Neuron (in vitro differentiated cells): ENCODE results near the gene SLC27A2.
A peak's percentile ranks its signal among the peaks of the same experiment; 100 is the strongest.

Experiments
- H2AFZ ChIP-seq: one replicate; pipeline ENCODE4 v1.6.1; 2013; ENCODE audit warnings: low read depth, mild to moderate bottlenecking, inconsistent platforms, low read length, moderate library complexity
- H3K27me3 ChIP-seq: one replicate; pipeline ENCODE4 v1.6.1; 2013; ENCODE audit warnings: low read length; ENCODE audit not compliant: insufficient read depth
- H3K36me3 ChIP-seq: one replicate; pipeline ENCODE4 v1.6.1; 2013; ENCODE audit warnings: low read length; ENCODE audit not compliant: insufficient read depth
- H3K4me1 ChIP-seq: one replicate; pipeline ENCODE4 v1.6.1; 2013; ENCODE audit warnings: low read length; ENCODE audit not compliant: insufficient read depth
- H3K4me3 ChIP-seq: 2 replicates; pipeline ENCODE4 v1.5.1; 2013; ENCODE audit warnings: mild to moderate bottlenecking, low read length, moderate library complexity
- H3K9me3 ChIP-seq: one replicate; pipeline ENCODE4 v1.6.1; 2013; ENCODE audit warnings: low read length

SLC27A2 gene

DNA sequence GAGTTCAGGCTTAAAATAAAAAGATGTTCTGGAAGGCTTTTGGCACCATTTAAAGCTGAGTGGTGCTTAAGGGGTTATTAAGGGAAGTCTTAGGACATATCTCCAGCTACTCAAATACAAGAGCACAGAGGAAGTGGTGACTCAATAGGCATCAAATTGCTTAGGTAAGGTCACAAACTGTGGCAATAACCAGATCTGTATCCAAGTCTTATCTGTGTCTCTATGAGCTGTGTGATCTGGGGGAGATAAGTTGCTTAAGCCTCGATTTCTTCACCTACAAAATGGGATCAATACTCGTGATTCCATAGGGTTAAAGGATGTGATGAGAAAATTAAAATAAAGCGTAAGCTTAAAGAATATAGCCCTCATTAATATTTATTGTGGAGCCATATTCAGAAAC lies 75.9 kb downstream of the SLC27A2 start:
- Histone ChIP-seq H3K9me3 (no peaks in the 10 kb centered on the region), H3K36me3 (no peaks in the 10 kb centered on the region), H3K4me3 (no peak overlapping the region), H3K4me1 (no peaks in the 10 kb centered on the region), H2AFZ (no peak overlapping the region), H3K27me3 (no peaks in the 10 kb centered on the region)

DNA sequence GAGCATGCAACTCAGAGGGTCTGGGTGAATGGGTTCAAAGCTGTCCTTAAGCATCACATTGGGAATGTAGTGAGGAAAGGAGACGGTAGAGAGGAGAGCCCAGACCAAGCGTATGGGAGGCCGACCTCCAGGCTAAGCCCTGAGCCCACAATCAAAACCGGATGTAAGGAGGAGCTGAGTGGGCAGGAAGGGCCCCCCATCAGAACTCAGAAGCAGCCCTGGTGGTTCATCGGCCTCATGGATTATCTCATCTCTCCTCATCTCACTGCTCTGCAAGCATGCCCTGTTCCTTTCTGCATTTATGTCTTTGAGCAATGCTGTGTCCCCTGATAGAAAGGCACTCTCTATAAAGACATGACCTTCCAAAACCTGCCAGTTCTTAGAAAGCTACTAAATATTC lies 77.3 kb downstream of the SLC27A2 start:
- no peaks in the 10 kb centered on the region for H3K4me1 ChIP-seq
- H3K36me3 ChIP-seq: no peaks in the 10 kb centered on the region
- no peaks in the 10 kb centered on the region for H3K27me3 ChIP-seq
- no peak overlapping the region for H3K4me3 ChIP-seq
- no peaks in the 10 kb centered on the region for H3K9me3 ChIP-seq
- H2AFZ ChIP-seq: no peak overlapping the region

DNA sequence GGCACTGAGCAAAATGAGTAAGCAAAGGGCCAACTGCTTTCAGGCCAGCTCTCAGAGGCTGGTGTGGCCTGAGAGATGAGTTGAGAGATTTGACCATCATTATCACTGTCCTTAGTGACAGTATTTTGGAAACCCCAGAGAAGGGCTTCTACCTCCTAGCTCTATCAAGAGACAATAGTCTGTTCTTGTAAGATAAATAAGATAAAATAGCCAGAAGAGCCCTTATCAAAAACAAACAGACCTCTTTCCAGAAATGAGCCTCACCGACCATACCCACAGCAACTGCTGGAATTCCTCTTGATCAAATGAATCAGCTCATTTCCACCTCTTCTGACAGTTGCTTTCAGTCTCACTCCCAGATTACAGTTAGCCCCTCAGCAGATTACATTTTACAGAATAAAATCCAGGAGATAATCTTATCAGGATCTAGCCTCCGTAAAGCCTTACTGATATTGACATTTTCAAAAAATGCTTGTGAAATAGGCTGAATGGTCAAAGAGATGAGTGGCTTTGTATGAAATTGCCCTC lies 79.0 kb downstream of the SLC27A2 start:
- Histone ChIP-seq H2AFZ (no peak overlapping the region), H3K27me3 (no peaks in the 10 kb centered on the region), H3K4me1 (peaks cover 7% of the 10 kb centered on the region), H3K9me3 (no peaks in the 10 kb centered on the region), H3K36me3 (no peaks in the 10 kb centered on the region), H3K4me3 (no peak overlapping the region)

DNA sequence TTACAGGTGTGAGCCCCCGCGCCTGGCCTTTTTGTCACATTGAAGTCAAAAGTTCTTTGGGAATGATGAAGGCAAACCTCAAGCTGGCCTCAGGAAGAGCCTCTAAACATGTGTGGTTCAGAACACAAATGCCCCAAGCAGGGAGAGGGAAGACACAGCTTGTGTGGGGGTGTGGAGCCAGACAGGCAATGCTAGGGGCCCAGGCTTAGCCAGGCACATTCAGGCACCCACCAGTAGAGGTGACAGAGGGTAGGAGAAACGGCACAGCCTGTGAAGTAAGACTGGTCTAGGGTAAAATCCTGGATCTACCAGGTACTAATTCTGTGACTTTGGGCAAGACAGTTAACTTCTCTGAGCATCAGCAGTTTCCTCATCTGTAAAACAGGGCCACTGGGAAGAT lies 80.0 kb downstream of the SLC27A2 start:
- no peaks in the 10 kb centered on the region for H3K9me3 ChIP-seq
- H3K4me3 ChIP-seq: no peak overlapping the region
- peaks cover 8% of the 10 kb centered on the region for H3K4me1 ChIP-seq
- no peak overlapping the region for H2AFZ ChIP-seq
- no peaks in the 10 kb centered on the region for H3K36me3 ChIP-seq
- no peaks in the 10 kb centered on the region for H3K27me3 ChIP-seq

DNA sequence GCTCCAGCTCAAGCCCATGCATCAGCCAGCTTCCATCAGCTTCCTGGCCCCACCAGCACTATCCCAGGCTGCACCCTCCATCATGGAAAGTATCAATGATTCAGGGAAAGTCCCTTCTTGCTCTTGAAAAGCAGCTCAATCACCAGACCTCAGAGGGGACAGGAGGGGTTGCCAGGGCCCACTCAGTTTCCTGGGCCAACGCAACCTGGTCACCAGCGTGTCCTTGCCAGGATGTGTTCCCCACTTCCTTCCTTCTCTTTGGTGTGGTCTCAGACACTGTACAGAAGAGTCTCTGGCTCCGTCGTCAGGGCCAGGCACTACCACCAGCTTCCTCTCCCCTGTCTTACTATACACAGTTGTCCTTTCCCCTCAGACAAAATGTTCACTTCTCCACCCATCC lies 80.5 kb downstream of the SLC27A2 start:
- Histone ChIP-seq H3K4me1 (peaks cover 8% of the 10 kb centered on the region), H3K9me3 (no peaks in the 10 kb centered on the region), H3K4me3 (no peak overlapping the region), H3K27me3 (no peaks in the 10 kb centered on the region), H3K36me3 (no peaks in the 10 kb centered on the region), H2AFZ (no peak overlapping the region)

DNA sequence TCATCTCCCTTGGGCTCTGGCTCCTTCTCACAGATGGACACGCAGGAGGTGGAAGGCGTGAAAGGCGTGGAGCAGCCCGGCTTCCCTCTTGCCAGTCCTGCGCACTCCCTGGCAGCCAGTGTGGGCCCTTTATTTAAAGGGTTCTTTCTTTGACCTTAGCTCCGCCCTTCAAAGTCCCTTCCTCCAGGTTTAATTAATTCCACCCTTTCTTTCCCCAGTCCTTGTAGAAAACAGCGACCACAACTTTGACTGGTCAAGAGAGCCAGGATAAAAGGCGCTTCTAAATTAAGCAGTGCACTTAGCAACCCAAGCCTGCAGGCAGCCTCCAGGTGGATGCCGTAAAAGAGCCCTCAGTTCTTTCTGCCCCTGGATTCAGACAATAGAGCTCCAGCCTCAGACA lies 83.6 kb downstream of the SLC27A2 start, which contains the start of gene HDC:
Gene HDC (minus strand): TSS at position 107 of the 400 bp plus-strand sequence. CDS start 103 bp downstream, at position 4.
- Histone ChIP-seq H3K36me3 (no peaks in the 10 kb centered on the region), H2AFZ (peak within 1 kb of the TSS; percentile 17), H3K4me3 (no peak within 1 kb of the TSS), H3K9me3 (no peaks in the 10 kb centered on the region), H3K4me1 (peaks cover 8% of the 10 kb centered on the region), H3K27me3 (no peaks in the 10 kb centered on the region)

DNA sequence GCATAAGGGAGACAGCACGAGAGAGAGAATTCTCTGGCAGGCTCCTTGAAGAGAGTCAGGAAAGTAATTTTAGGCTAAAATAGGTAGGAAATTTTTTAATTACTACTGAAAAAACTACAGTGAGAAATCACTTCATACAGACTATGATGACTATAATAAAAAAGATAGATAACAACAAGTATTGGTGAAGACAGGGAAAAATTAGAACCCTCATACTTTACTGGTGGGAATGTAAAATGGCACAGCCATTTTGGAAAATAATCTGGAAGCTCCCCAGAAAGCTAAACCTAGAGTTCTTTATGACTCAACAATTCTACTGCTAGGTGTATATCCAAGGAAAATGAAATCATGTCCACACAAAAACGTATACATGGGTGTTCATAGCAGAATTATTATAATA lies 85.6 kb downstream of the SLC27A2 start:
- no peaks in the 10 kb centered on the region for H3K36me3 ChIP-seq
- H3K27me3 ChIP-seq: no peaks in the 10 kb centered on the region

DNA sequence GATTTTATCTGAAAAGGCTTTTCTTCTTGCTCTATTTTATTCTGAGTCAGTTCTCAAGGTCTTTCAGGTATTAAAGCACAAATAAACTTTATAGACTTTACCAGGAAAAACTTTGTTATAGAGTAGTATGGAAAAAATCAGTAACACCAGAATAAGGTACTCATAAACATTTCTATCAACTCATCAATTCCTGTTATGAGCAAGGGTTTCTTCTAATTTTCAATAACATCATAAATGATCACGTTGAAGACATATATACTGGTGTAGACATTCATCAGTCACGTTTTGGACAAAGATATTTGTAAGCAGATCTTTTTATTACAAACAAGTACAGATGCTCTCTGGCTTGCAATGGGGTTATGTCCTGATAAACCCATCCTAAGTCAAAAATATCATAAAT lies 93.1 kb downstream of the SLC27A2 start:
- Histone ChIP-seq H3K27me3 (no peaks in the 10 kb centered on the region), H3K4me3 (no peak overlapping the region), H3K36me3 (peaks cover 10% of the 10 kb centered on the region), H2AFZ (no peak overlapping the region), H3K4me1 (no peaks in the 10 kb centered on the region), H3K9me3 (no peaks in the 10 kb centered on the region)

More for the DNA sequence above, 85.6 kb downstream of the SLC27A2 start:
- peaks cover 8% of the 10 kb centered on the region for H3K4me1 ChIP-seq
- H3K9me3 ChIP-seq: no peaks in the 10 kb centered on the region
- no peak overlapping the region for H2AFZ ChIP-seq
- H3K4me3 ChIP-seq: no peak overlapping the region

DNA sequence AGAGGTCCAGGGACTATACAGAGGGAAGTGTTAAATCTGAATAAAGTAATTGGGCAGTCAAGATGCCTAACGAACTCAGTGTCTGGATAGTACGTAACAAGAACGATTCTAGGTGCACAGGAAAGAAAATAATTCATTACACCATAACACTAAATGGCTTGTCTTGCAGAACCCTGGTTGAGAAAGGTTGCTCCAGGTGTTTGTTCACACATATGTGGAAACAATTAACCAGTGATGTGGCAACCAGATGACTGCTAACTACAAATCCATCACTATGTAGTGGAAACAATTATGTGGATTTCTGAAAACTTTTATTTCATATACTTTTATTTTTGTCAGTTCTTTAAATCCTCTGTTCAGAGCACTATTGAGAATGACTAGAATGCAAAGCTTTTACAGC lies 93.9 kb downstream of the SLC27A2 start:
- no peaks in the 10 kb centered on the region for H3K4me1 ChIP-seq

DNA sequence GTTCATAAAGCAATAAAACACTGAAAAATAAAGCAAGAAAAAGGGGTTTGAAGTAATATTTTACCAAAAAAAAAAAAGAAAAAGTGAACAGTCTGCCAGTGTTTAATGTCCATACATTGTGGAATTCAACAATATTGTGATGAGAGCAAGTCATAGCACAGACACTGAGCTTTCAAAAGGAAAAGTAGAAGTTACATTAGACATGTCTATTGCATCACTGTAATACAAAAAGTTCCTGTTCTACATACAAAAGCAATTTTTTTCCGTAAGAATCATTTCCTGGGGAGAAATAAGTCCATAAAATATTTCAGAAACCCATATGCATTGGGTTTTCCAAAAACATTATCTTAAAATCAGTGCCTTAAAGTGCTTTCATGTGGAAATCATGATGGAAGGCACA lies 95.4 kb downstream of the SLC27A2 start:
- peaks cover 10% of the 10 kb centered on the region for H3K36me3 ChIP-seq
- H3K9me3 ChIP-seq: no peaks in the 10 kb centered on the region
- no peak overlapping the region for H3K4me3 ChIP-seq
- no peak overlapping the region for H2AFZ ChIP-seq
- no peaks in the 10 kb centered on the region for H3K27me3 ChIP-seq
- H3K4me1 ChIP-seq: no peaks in the 10 kb centered on the region

More for the DNA sequence above, 93.9 kb downstream of the SLC27A2 start:
- Histone ChIP-seq H3K27me3 (no peaks in the 10 kb centered on the region), H3K36me3 (peaks cover 10% of the 10 kb centered on the region), H2AFZ (no peak overlapping the region), H3K4me3 (no peak overlapping the region), H3K9me3 (no peaks in the 10 kb centered on the region)

DNA sequence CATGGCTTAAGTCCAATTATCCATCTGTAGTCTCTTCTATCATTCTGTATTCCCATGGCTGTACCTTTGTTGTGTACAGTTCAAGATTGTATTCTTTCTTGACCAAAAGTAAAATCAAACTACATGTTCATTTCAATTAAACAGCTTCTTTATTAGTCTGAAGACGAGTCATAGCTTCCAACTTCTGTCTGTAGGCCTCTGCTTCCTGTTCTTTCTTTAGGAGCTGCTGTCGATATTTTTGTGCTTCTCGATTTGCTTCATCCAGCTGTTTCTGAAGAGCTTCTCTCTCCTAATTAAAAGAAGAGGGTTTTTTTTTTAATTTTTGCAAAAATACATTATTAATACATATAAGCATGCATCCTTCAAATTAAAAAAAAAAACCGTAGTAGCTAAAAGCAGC lies 96.5 kb downstream of the SLC27A2 start:
- H3K36me3 ChIP-seq: peaks cover 10% of the 10 kb centered on the region
- H3K4me1 ChIP-seq: no peaks in the 10 kb centered on the region
- no peak overlapping the region for H3K4me3 ChIP-seq
- H2AFZ ChIP-seq: no peak overlapping the region
- no peaks in the 10 kb centered on the region for H3K27me3 ChIP-seq
- no peaks in the 10 kb centered on the region for H3K9me3 ChIP-seq

DNA sequence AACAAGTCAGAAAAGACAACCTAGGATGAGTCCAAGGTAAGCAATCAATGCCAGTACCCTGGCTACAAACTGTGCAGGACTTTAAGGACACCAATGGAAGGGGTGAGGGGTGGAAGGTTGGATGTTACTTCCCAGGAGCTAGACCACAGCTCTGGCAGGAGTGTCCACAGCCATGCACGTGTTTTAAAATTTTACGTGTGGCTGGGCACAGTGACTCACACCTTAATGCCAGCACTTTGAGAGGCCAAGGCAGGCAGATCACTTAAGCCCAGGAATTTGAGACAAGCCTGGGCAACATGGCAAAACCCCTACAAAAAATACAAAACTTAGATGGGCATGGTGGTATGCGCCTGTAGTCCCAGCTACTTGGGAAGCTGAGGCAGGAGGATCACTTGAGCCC lies 98.3 kb downstream of the SLC27A2 start:
- H3K4me3 ChIP-seq: no peak overlapping the region
- H3K36me3 ChIP-seq: peaks cover 14% of the 10 kb centered on the region
- H3K4me1 ChIP-seq: no peaks in the 10 kb centered on the region
- H3K9me3 ChIP-seq: no peaks in the 10 kb centered on the region
- H3K27me3 ChIP-seq: no peaks in the 10 kb centered on the region
- H2AFZ ChIP-seq: no peak overlapping the region

DNA sequence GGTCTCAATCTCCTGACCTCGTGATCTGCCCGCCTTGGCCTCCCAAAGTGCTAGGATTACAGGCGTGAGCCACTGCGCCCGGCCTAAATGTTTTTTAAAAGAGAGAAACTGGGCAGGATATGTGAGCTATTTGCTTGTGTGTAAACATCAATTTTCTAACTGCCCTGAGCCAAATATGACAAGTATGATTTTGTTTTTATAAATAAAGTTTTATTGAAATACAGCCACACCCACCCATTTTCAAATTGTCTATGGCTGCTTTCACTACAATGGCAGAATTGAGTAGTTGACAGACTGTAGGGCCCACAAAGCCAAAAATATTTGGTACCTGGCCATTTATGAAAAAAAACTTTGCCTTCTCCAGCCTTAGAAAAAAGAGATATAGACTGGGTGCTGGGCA lies 99.4 kb downstream of the SLC27A2 start:
- no peaks in the 10 kb centered on the region for H3K9me3 ChIP-seq
- H3K4me1 ChIP-seq: no peaks in the 10 kb centered on the region
- no peak overlapping the region for H2AFZ ChIP-seq
- H3K27me3 ChIP-seq: no peaks in the 10 kb centered on the region
- peaks cover 16% of the 10 kb centered on the region for H3K36me3 ChIP-seq
- H3K4me3 ChIP-seq: no peak overlapping the region
